Right lobe of liver (tissue), 6 donors: ENCODE results near the gene CACNA1F. TPM values are rescaled to one million over a fixed set of nuclear protein-coding genes. Genes with fewer than 3 reads are reported as not detected.

Experiments
- ATAC-seq, 4 donors: fragments of 200-7000 bp; cut with Tn5 transposase; one replicate each; pipeline ENCODE4 v1.9.1; 2020; ENCODE audit warnings: mild to moderate bottlenecking in 4 of 4, moderate library complexity in 4 of 4
- DNase-seq, 3 donors: peaks; one replicate each; pipeline ENCODE4 v3.0.0-alpha.2; 2020
- H3K27ac ChIP-seq, 3 donors: fragments of 200-600 bp; one replicate each; pipeline ENCODE4 v1.8.0; 2022
- H3K27me3 ChIP-seq, 2 donors: fragments of 200-600 bp; one replicate each; pipeline ENCODE4 v1.8.0; 2022
- H3K36me3 ChIP-seq, 4 donors: fragments of 200-600 bp; sonication (generic) in 1 of 4; one replicate each; pipeline versions ENCODE4 v1.5.1 to v1.8.0; 2017 to 2022; ENCODE audit warnings: control low read depth in 1 of 4
- H3K4me1 ChIP-seq, 4 donors: fragments of 200-600 bp; sonication (generic) in 1 of 4; one replicate each; pipeline versions ENCODE4 v1.5.1 to v1.8.0; 2017 to 2022; ENCODE audit warnings: control low read depth in 1 of 4
- H3K4me3 ChIP-seq, 3 donors: fragments of 200-600 bp; one replicate each; pipeline ENCODE4 v1.8.0; 2022
- H3K9me3 ChIP-seq, 4 donors: fragments of 200-600 bp; sonication (generic) in 1 of 4; one replicate each; pipeline versions ENCODE4 v1.5.1 to v1.8.0; 2017 to 2022; ENCODE audit warnings: control low read depth in 1 of 4
- POLR2A ChIP-seq: fragments of 450-650 bp; IDR thresholded peaks from one replicate; pipeline ENCODE4 v1.6.1; 2017; ENCODE audit warnings: antibody characterized with exemption, mild to moderate bottlenecking
- WGBS: methylation state at CpG from one replicate; pipeline ENCODE4 v1.1.6; 2018; ENCODE audit warnings: low coverage, low lambda C conversion rate; ENCODE audit not compliant: insufficient coverage; ENCODE audit errors: missing lambda C conversion rate; 5-methylcytosine and 5-hydroxymethylcytosine counted together
- intact Hi-C, 2 donors: fragments of 100-400 bp; cut with DNase I; formaldehyde crosslinking; loops; one replicate each; pipeline versions ENCODE4 v1.11.2 to v1.14.1; 2022
- total RNA-seq, 6 experiments: library from RNA; depleted of rRNA in 2 of 6; stranded (reverse); fragments of >200 nt in 2 of 6; fragmentation: NEBNext Ultra II Directional in 3 of 6; extraction: Animal tissue kit (Norgen Biotek cat#: 25700) in 3 of 6; gene quantifications; one replicate each; pipeline versions ENCODE4 v1.1.0 to v1.2.4, GENCODE V29; 2016 to 2023
- TF ChIP-seq, protein P1 (sequence below), 4 donors: fragments of 200-600 bp in 3 of 4; fragments of 450-650 bp in 1 of 4; IDR thresholded peaks; one replicate each; pipeline versions ENCODE4 v1.5.1 to v1.8.0; 2016 to 2022; ENCODE audit warnings: antibody characterized with exemption in 4 of 4, mild to moderate bottlenecking in 2 of 4
- donor health status: DM: no; HTN: yes; CAD: no.
- donor health status: DM: no; HTN: no; CAD: no.
- donor health status: DM: no; HTN: no; CAD: no.
- donor health status: DM: no; HTN: yes; CAD: no.
- donor health status: DM: no; HTN: yes; CAD: no.

Gene CACNA1F
- total RNA-seq, 6 experiments from 2014 or later, result 0.06 TPM; not detected in 5

DNA sequence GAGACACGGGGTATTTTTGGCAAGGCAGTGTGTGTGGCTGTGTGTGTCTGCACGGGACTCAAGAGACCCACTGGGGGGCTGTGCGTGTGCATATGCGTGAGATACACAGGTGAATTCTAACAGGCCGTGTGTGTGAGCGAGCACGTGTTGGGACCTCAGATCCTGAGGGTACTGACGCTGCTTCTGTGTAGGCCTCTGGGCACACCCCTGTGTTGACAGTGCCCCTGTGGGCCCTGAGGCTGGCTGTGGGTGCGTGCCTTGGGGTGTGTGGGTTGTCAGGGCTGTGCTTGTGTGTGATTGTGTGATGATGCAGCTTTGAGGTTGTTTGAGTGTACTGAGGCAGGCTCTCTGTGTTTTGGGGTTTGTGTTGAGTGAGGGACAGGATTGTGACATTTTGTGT is 17.4 kb upstream of the CACNA1F start:
- intact Hi-C loops, result no loop called here
- DNase-seq, result no peak
- Histone ChIP-seq H3K36me3 (peaks cover 0 to 3% (median 0%) of the 10 kb centered on the region in 4 donors), H3K9me3 (no peaks in the 10 kb centered on the region), H3K27ac (no peak overlapping the region), H3K4me1 (no peaks in the 10 kb centered on the region), H3K4me3 (no peak overlapping the region), H3K27me3 (no peaks in the 10 kb centered on the region)
- WGBS, result 100% methylated on average over 1 of the region's 9 CpGs
- TF ChIP-seq POLR2A, result no peak
- TF ChIP-seq, protein P1, sequence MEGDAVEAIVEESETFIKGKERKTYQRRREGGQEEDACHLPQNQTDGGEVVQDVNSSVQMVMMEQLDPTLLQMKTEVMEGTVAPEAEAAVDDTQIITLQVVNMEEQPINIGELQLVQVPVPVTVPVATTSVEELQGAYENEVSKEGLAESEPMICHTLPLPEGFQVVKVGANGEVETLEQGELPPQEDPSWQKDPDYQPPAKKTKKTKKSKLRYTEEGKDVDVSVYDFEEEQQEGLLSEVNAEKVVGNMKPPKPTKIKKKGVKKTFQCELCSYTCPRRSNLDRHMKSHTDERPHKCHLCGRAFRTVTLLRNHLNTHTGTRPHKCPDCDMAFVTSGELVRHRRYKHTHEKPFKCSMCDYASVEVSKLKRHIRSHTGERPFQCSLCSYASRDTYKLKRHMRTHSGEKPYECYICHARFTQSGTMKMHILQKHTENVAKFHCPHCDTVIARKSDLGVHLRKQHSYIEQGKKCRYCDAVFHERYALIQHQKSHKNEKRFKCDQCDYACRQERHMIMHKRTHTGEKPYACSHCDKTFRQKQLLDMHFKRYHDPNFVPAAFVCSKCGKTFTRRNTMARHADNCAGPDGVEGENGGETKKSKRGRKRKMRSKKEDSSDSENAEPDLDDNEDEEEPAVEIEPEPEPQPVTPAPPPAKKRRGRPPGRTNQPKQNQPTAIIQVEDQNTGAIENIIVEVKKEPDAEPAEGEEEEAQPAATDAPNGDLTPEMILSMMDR (IDR thresholded peaks at IDR 0.05), result no peak
- ATAC-seq, result no peak

DNA sequence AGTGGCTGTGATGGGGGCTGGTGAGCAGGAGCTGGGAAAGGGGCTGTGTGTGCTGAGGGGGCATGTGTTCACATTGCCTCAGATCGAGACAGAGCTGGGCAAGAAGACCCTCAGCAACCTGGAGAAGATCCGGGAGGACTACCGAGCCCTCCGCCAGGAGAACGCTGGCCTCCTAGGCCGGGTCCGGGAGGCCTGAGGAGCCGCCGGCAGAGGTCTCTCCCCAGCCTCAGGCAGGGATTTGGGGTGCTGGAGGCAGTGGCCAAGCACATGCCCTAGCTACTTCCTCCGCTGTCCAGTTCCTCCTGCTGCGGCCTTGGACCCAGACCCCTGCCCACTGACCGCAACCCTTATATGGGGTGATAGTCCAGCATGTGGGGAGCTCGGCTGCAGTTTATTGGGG is 16.9 kb upstream of the CACNA1F start:
- Histone ChIP-seq H3K27ac (no peak overlapping the region), H3K4me1 (no peaks in the 10 kb centered on the region), H3K36me3 (peaks cover 0 to 3% (median 0%) of the 10 kb centered on the region in 4 donors), H3K27me3 (no peaks in the 10 kb centered on the region), H3K9me3 (no peaks in the 10 kb centered on the region), H3K4me3 (no peak overlapping the region)
- WGBS, result 67% methylated on average over 1 of the region's 13 CpGs
- ATAC-seq, result no peak
- DNase-seq, result no peak
- intact Hi-C loops, result no loop called here
- no peak for TF ChIP-seq POLR2A
- TF ChIP-seq, protein P1 (IDR thresholded peaks at IDR 0.05), result no peak

DNA sequence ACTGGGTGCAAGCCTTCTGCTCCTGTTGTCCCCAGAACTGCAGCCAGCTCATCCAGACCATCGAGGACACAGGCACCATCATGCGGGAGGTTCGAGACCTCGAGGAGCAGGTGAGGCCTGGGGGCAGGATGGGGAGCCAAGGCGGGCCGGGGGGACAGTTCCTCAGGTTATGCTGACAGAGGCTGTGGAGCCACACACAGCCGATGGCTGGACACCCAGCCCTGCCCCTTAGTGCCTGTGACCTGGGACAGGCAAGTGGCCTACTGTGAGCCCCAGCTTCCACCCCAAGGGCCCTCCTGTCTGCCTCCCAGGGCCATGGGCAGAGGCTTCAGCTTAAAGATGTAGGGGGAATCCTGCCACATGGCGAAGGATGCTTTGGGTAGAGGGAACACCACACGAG is 16.5 kb upstream of the CACNA1F start:
- Histone ChIP-seq H3K27ac (no peak overlapping the region), H3K4me1 (no peaks in the 10 kb centered on the region), H3K27me3 (no peaks in the 10 kb centered on the region), H3K4me3 (no peak overlapping the region), H3K36me3 (peaks cover 0 to 3% (median 0%) of the 10 kb centered on the region in 4 donors), H3K9me3 (no peaks in the 10 kb centered on the region)
- WGBS, result 70% methylated on average over 4 of the region's 9 CpGs
- no peak for TF ChIP-seq POLR2A
- TF ChIP-seq, protein P1 (IDR thresholded peaks at IDR 0.05), result no peak
- intact Hi-C loops, result no loop called here
- no peak for ATAC-seq
- no peak for DNase-seq

DNA sequence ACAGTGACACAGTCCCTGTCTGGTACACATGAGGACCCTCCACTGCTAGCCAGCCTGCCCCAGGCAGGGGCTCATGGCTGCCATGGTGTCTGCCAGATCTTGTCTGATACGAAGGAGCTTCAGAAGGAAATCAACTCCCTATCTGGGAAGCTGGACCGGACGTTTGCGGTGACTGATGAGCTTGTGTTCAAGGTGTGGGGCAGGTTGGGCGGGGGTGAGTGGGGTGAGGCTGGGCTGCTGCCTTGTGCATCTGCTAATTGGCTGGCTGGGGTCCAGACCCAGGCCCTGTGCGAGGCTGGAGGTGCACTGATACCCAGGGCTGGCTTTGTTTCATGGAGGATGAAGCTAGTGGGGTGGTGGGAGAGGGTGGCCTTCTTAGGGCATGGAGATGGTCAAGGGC is 15.9 kb upstream of the CACNA1F start:
- no peaks in the 10 kb centered on the region for H3K4me1 ChIP-seq
- peaks cover 0 to 3% (median 0%) of the 10 kb centered on the region in 4 donors for H3K36me3 ChIP-seq
- no CpG with 5 or more reads among the region's 6 CpGs for WGBS
- DNase-seq (no peak), ATAC-seq (no peak)
- H3K4me3 ChIP-seq, result no peak overlapping the region
- intact Hi-C loops, result no loop called here
- no peaks in the 10 kb centered on the region for H3K27me3 ChIP-seq
- no peak overlapping the region for H3K27ac ChIP-seq
- no peaks in the 10 kb centered on the region for H3K9me3 ChIP-seq
- no peak for TF ChIP-seq POLR2A
- TF ChIP-seq, protein P1 (IDR thresholded peaks at IDR 0.05), result no peak
